B cell (primary cell): ENCODE measurements around the gene LIN52. TPM values are rescaled to one million over a fixed set of nuclear protein-coding genes. Genes with fewer than 3 reads are reported as not detected.

ENCODE experiments used
- ATAC-seq: fragments of 200-7000 bp; cut with Tn5 transposase; one replicate; pipeline ENCODE4 v1.10.0; 2021; ENCODE audit warnings: low read depth, mild to moderate bottlenecking, moderate number of reproducible peaks, moderate library complexity
- CTCF ChIA-PET: fragments of 350-600 bp; sonication (Branson Sonifier 250); formaldehyde crosslinking; loops from one replicate; lab custom pipeline; 2021; ENCODE audit warnings: antibody characterized with exemption, inconsistent platforms; lab: Charles Lee
- POLR2A ChIA-PET: fragments of 350-600 bp; sonication (Branson Sonifier 250); formaldehyde crosslinking; loops from one replicate; lab custom pipeline; 2021; ENCODE audit warnings: antibody characterized with exemption; lab: Charles Lee
- DNase-seq: peaks from one replicate; pipeline ENCODE4 v3.0.0; 2013
- H2AFZ ChIP-seq: 2 replicates; pipeline ENCODE4 v1.6.1; 2012; ENCODE audit warnings: mild to moderate bottlenecking, low read depth, low read length; ENCODE audit not compliant: insufficient read depth, poor library complexity, severe bottlenecking
- H3K27ac ChIP-seq, 2 donors: 1 replicate in 1 of 2; 2 replicates in 1 of 2; pipeline ENCODE4 v1.5.1; 2012 to 2013; ENCODE audit warnings: low read length in 2 of 2, mild to moderate bottlenecking in 2 of 2, moderate library complexity in 1 of 2
- H3K27me3 ChIP-seq, 4 experiments: fragments of 200-600 bp in 1 of 4; sonication (generic) in 1 of 4; replicated peaks in 1 of 4; 1 replicate in 2 of 4; 2 replicates in 2 of 4; pipeline versions ENCODE4 v1.6.1 to v1.7.0; 2013 to 2016; ENCODE audit warnings: low read length in 3 of 4, mild to moderate bottlenecking in 2 of 4, mixed read lengths in 1 of 4, moderate library complexity in 1 of 4; ENCODE audit not compliant: insufficient read depth in 4 of 4, control insufficient read depth in 3 of 4; ENCODE audit errors: control extremely low read depth in 1 of 4
- H3K36me3 ChIP-seq, 2 experiments: replicated peaks in 1 of 2; 1 replicate in 1 of 2; 2 replicates in 1 of 2; pipeline versions ENCODE4 v1.6.1 to v1.7.1; 2013; ENCODE audit warnings: low read length in 1 of 2; ENCODE audit not compliant: insufficient read depth in 2 of 2, control insufficient read depth in 1 of 2; ENCODE audit errors: control extremely low read depth in 1 of 2, extremely low read depth in 1 of 2
- H3K4me1 ChIP-seq, 2 donors: fragments of 200-600 bp in 1 of 2; sonication (generic) in 1 of 2; 1 replicate in 1 of 2; 2 replicates in 1 of 2; pipeline versions ENCODE4 v1.5.1 to v1.6.1; 2013 to 2017; ENCODE audit warnings: low read length in 2 of 2; ENCODE audit not compliant: control insufficient read depth in 2 of 2, insufficient read depth in 2 of 2
- H3K4me2 ChIP-seq: replicated peaks from 2 replicates; pipeline ENCODE3; 2012; ENCODE audit warnings: mild to moderate bottlenecking, low read depth, low read length; ENCODE audit not compliant: poor library complexity, severe bottlenecking
- H3K4me3 ChIP-seq, 5 experiments: fragments of 200-600 bp in 1 of 5; sonication (generic) in 1 of 5; 1 replicate in 3 of 5; 2 replicates in 2 of 5; pipeline versions ENCODE4 v1.5.1 to v1.7.0; 2011 to 2016; ENCODE audit warnings: low read length in 4 of 5, mild to moderate bottlenecking in 4 of 5, low read depth in 2 of 5, control low read depth in 1 of 5, moderate library complexity in 1 of 5; ENCODE audit not compliant: insufficient read depth in 1 of 5; ENCODE audit errors: control extremely low read depth in 1 of 5, extremely low read depth in 1 of 5
- H3K79me2 ChIP-seq: fragments of 200-600 bp; sonication (generic); one replicate; pipeline ENCODE4 v1.6.0; 2016; ENCODE audit warnings: low read length; ENCODE audit not compliant: control insufficient read depth, insufficient read depth
- H3K9ac ChIP-seq: fragments of 200-600 bp; sonication (generic); 2 replicates; pipeline ENCODE4 v1.6.1; 2017; ENCODE audit warnings: mild to moderate bottlenecking, low read length, moderate library complexity
- H3K9me3 ChIP-seq, 3 donors: one replicate each; pipeline versions ENCODE4 v1.6.1 to v1.7.1; 2013; ENCODE audit warnings: low read length in 2 of 3; ENCODE audit not compliant: control insufficient read depth in 2 of 3, insufficient read depth in 1 of 3; ENCODE audit errors: control extremely low read depth in 1 of 3
- H4K20me1 ChIP-seq: 2 replicates; pipeline ENCODE4 v1.6.0; 2012; ENCODE audit warnings: mild to moderate bottlenecking, low read length; ENCODE audit not compliant: insufficient read depth, control insufficient read depth, poor library complexity, severe bottlenecking
- H3K27ac Mint-ChIP-seq: one replicate; pipeline ENCODE4 v1.8.0; 2021; ENCODE audit warnings: mixed read lengths
- H3K27me3 Mint-ChIP-seq: one replicate; pipeline ENCODE4 v1.8.0; 2021; ENCODE audit warnings: mixed read lengths
- H3K4me1 Mint-ChIP-seq: one replicate; pipeline ENCODE4 v1.8.0; 2021; ENCODE audit warnings: mixed read lengths
- H3K4me3 Mint-ChIP-seq: one replicate; pipeline ENCODE4 v1.8.0; 2021; ENCODE audit warnings: mixed read lengths
- H3K9me3 Mint-ChIP-seq: one replicate; pipeline ENCODE4 v1.8.0; 2022; ENCODE audit warnings: mixed read lengths; ENCODE audit not compliant: insufficient read depth
- CTCF ChIP-seq: fragments of 200-600 bp; IDR thresholded peaks from one replicate; pipeline ENCODE4 v1.8.0; 2022; ENCODE audit warnings: antibody characterized with exemption, mild to moderate bottlenecking
- EZH2 ChIP-seq: IDR thresholded peaks from 2 replicates; pipeline ENCODE4 v1.6.1; 2012; ENCODE audit warnings: borderline replicate concordance, low read depth, mild to moderate bottlenecking, moderate library complexity, low read length; ENCODE audit not compliant: insufficient read depth, poor library complexity, severe bottlenecking
- WGBS: methylation state at CpG from one replicate; pipeline ENCODE4 v1.1.5; 2013; ENCODE audit warnings: missing lambda C conversion rate; ENCODE audit not compliant: insufficient coverage; 5-methylcytosine and 5-hydroxymethylcytosine counted together
- intact Hi-C: fragments of 100-400 bp; cut with micrococcal nuclease; formaldehyde crosslinking; loops from one replicate; pipeline ENCODE4 v1.10.0; 2022
- polyA minus RNA-seq: library from RNA; depleted of rRNA, polyadenylated mRNA; stranded (reverse); fragments of >200 nt; gene quantifications from 2 replicates; pipeline ENCODE4 v1.2.3, GENCODE V29; 2012
- polyA plus RNA-seq: library from polyadenylated mRNA; depleted of rRNA; stranded (reverse); fragments of >200 nt; gene quantifications from 2 replicates; pipeline ENCODE4 v1.2.3, GENCODE V29; 2012
- total RNA-seq, 2 donors: library from RNA; stranded (reverse); fragments of 120-200 nt in 1 of 2; gene quantifications; 1 replicate in 1 of 2; 2 replicates in 1 of 2; pipeline versions ENCODE4 v1.2.3 to v1.2.4, GENCODE V29; 2013 to 2022

The LIN52 gene, protein sequence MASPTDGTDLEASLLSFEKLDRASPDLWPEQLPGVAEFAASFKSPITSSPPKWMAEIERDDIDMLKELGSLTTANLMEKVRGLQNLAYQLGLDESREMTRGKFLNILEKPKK
- total RNA-seq (13.1 and 15.5 TPM in 2 replicates), polyA plus RNA-seq (3.9 and 4.6 TPM in 2 replicates), polyA minus RNA-seq (5.1 and 7.8 TPM in 2 replicates)
- 11.1 TPM for total RNA-seq (2013)

- Histone ChIP-seq H3K36me3 (no peaks in the 10 kb centered on the region), H2AFZ (peak within 1 kb of the TSS; percentile 97), H3K9me3 (no peaks in the 10 kb centered on the region), H3K9ac (peak within 1 kb of the TSS; percentile 79), H3K79me2 (peaks cover 54% of the 10 kb centered on the region), H3K27ac (peak within 1 kb of the TSS; percentile 34 to 79), H3K4me3 (peak within 1 kb of the TSS; percentile 75 to 79 (median 77)), H3K4me2 (peak within 1 kb of the TSS; percentile 93), H4K20me1 (no peaks in the 10 kb centered on the region), H3K4me1 (peaks cover 23 to 24% of the 10 kb centered on the region in 2 donors), H3K27me3 (no peaks in the 10 kb centered on the region)
- POLR2A ChIA-PET: interaction anchor here (0.5 to 1.3 kb wide), 2 partner anchors 13 to 1026 kb away, joined by 3 read pairs; partner anchors contain the start of gene RBM25
- CTCF ChIA-PET: no interaction called here
- H3K9me3 Mint-ChIP-seq: no peaks in the 10 kb centered on the region
- peaks cover 35% of the 10 kb centered on the region for H3K4me1 Mint-ChIP-seq
- DNase-seq (peak; percentile 100), ATAC-seq (peak; percentile 85)
- intact Hi-C loops: loop anchor here (1.0 to 5.0 kb wide), 4 partner anchors 65 to 678 kb away; partner anchors contain the start of genes BBOF1, COQ6, ENTPD5 and FAM161B
- peak within 1 kb of the TSS; percentile 88 for H3K27ac Mint-ChIP-seq
- H3K27me3 Mint-ChIP-seq: no peaks in the 10 kb centered on the region
- TF ChIP-seq CTCF: no peak
- no peak for TF ChIP-seq EZH2
- H3K4me3 Mint-ChIP-seq: peak within 1 kb of the TSS; percentile 95
- 0% methylated on average over 35 of the region's 46 CpGs for WGBS
These were observed at the start of gene LIN52, which contains the start of gene ALDH6A1 for GRCh38 chr14:74084277-74085046. Gene LIN52, plus strand, starts transcription at chr14:74084956. Its CDS starts 19 bp downstream, at chr14:74084975. Gene ALDH6A1, minus strand, starts transcription at chr14:74084453. Its CDS starts 59 bp downstream, at chr14:74084394.
